GM23338 (cell line): ENCODE results near the gene CSPG5. TPM values are rescaled to one million over a fixed set of nuclear protein-coding genes. Genes with fewer than 3 reads are reported as not detected.

Experiments used
- ATAC-seq: fragments of 200-7000 bp; cut with Tn5 transposase; 3 replicates; pipeline ENCODE4 v1.9.1; 2020
- DNase-seq: peaks from one replicate; pipeline ENCODE4 v3.0.0-alpha.2; 2015; ENCODE audit warnings: low spot score
- H2AFZ ChIP-seq: fragments of 200-600 bp; sonication (generic); 2 replicates; pipeline ENCODE4 v1.8.0; 2016; ENCODE audit warnings: antibody characterized with exemption, mild to moderate bottlenecking, moderate library complexity
- H3F3A ChIP-seq: fragments of 200-600 bp; sonication (generic); replicated peaks from 2 replicates; pipeline ENCODE4 v1.8.0; 2017; ENCODE audit warnings: antibody characterized with exemption, mixed run types, low read depth
- H3K27ac ChIP-seq: fragments of 200-600 bp; sonication (generic); 2 replicates; pipeline ENCODE4 v1.6.1; 2016; ENCODE audit warnings: low read depth
- H3K27me3 ChIP-seq: fragments of 200-600 bp; sonication (generic); 2 replicates; pipeline ENCODE4 v1.8.0; 2016; ENCODE audit warnings: mild to moderate bottlenecking, mixed run types, moderate library complexity; ENCODE audit not compliant: insufficient read depth
- H3K36me3 ChIP-seq: fragments of 200-600 bp; sonication (generic); 2 replicates; pipeline ENCODE4 v1.8.0; 2016; ENCODE audit warnings: mild to moderate bottlenecking; ENCODE audit not compliant: insufficient read depth
- H3K4me1 ChIP-seq: fragments of 200-600 bp; sonication (generic); 2 replicates; pipeline ENCODE4 v1.8.0; 2016; ENCODE audit warnings: mild to moderate bottlenecking, moderate library complexity; ENCODE audit not compliant: insufficient read depth
- H3K4me2 ChIP-seq: fragments of 200-600 bp; sonication (generic); 2 replicates; pipeline ENCODE4 v1.7.1; 2017; ENCODE audit warnings: mixed run types
- H3K4me3 ChIP-seq: fragments of 200-600 bp; sonication (generic); 2 replicates; pipeline ENCODE4 v1.6.1; 2016; ENCODE audit warnings: mixed run types
- H3K79me2 ChIP-seq: fragments of 200-600 bp; sonication (generic); replicated peaks from 2 replicates; pipeline ENCODE4 v1.8.0; 2017; ENCODE audit warnings: mild to moderate bottlenecking; ENCODE audit not compliant: insufficient read depth
- H3K9me2 ChIP-seq: fragments of 200-600 bp; sonication (generic); 2 replicates; pipeline ENCODE4 v1.8.0; 2017; ENCODE audit not compliant: insufficient read depth
- H4K20me1 ChIP-seq: fragments of 200-600 bp; sonication (generic); replicated peaks from 2 replicates; pipeline ENCODE4 v1.8.0; 2017; ENCODE audit warnings: mild to moderate bottlenecking; ENCODE audit not compliant: insufficient read depth
- H3K27ac Mint-ChIP-seq: 2 replicates; pipeline ENCODE4 v1.8.0; 2020; ENCODE audit warnings: inconsistent platforms, mild to moderate bottlenecking, moderate library complexity, mixed read lengths
- H3K27me3 Mint-ChIP-seq: 3 replicates; pipeline ENCODE4 v1.8.0; 2022; ENCODE audit warnings: low read depth, mild to moderate bottlenecking, moderate library complexity, mixed read lengths, inconsistent platforms; ENCODE audit not compliant: insufficient read depth, poor library complexity
- H3K36me3 Mint-ChIP-seq: 3 replicates; pipeline ENCODE4 v1.8.0; 2021; ENCODE audit warnings: low read depth, mild to moderate bottlenecking, inconsistent platforms, moderate library complexity, mixed read lengths
- H3K4me1 Mint-ChIP-seq: 3 replicates; pipeline ENCODE4 v1.8.0; 2020; ENCODE audit warnings: mild to moderate bottlenecking, inconsistent platforms, mixed read lengths
- H3K4me3 Mint-ChIP-seq: 3 replicates; pipeline ENCODE4 v1.8.0; 2021; ENCODE audit warnings: moderate library complexity, mild to moderate bottlenecking, inconsistent platforms, mixed read lengths
- H3K9me3 Mint-ChIP-seq: 3 replicates; pipeline ENCODE4 v1.8.0; 2020; ENCODE audit warnings: moderate library complexity, mild to moderate bottlenecking, inconsistent platforms, mixed read lengths
- CREB1 ChIP-seq: fragments of 250-450 bp; sonication (Bioruptor Pico); IDR thresholded peaks from 2 replicates; pipeline ENCODE4 v1.5.0; 2020; ENCODE audit warnings: low read depth, mild to moderate bottlenecking, moderate library complexity
- EZH2 ChIP-seq: fragments of 200-600 bp; sonication (generic); IDR thresholded peaks from one replicate; pipeline ENCODE4 v1.8.0; 2017; ENCODE audit warnings: antibody characterized with exemption, mild to moderate bottlenecking, low read depth; ENCODE audit not compliant: unreplicated experiment
- EZH2phosphoT487 ChIP-seq: fragments of 200-600 bp; sonication (generic); IDR thresholded peaks from one replicate; pipeline ENCODE4 v1.8.1; 2018; ENCODE audit warnings: antibody characterized with exemption; ENCODE audit not compliant: unreplicated experiment
- JUNB ChIP-seq: IDR thresholded peaks from one replicate; pipeline ENCODE4 v1.6.1; 2016; ENCODE audit warnings: antibody characterized with exemption; ENCODE audit not compliant: unreplicated experiment
- NANOG ChIP-seq: IDR thresholded peaks from 2 replicates; pipeline ENCODE4 v1.6.1; 2016; ENCODE audit warnings: antibody characterized with exemption, borderline replicate concordance
- POLR2AphosphoS5 ChIP-seq: IDR thresholded peaks from 2 replicates; pipeline ENCODE4 v1.6.1; 2016; ENCODE audit warnings: antibody characterized with exemption, low read depth
- ZNF114 ChIP-seq: fragments of 250-450 bp; sonication (Bioruptor Pico); IDR thresholded peaks from 2 replicates; pipeline ENCODE4 v1.5.0; 2020; ENCODE audit warnings: mild to moderate bottlenecking, moderate library complexity
- ZNF331 ChIP-seq: fragments of 250-450 bp; sonication (Bioruptor Pico); IDR thresholded peaks from 2 replicates; pipeline ENCODE4 v1.5.0; 2020; ENCODE audit warnings: low read depth, mild to moderate bottlenecking, moderate library complexity
- polyA plus RNA-seq: library from polyadenylated mRNA; unstranded; fragments of >200 nt; fragmentation: Nextera tagmentation; extraction: Ambion mirVana; gene quantifications from 2 replicates; pipeline ENCODE4 v1.2.1, GENCODE V29; 2016
- total RNA-seq: library from RNA; depleted of rRNA; stranded (reverse); fragments of >200 nt; shearing (Covaris generic); gene quantifications from 2 replicates; pipeline ENCODE4 v1.2.3, GENCODE V29; 2014
- TF ChIP-seq, protein P1 (sequence below): IDR thresholded peaks from 2 replicates; pipeline ENCODE4 v1.6.1; 2016; ENCODE audit warnings: antibody characterized with exemption
- TF ChIP-seq, protein P2 (sequence below), 2 experiments: fragments of 200-600 bp in 1 of 2; sonication (generic) in 1 of 2; conservative IDR thresholded peaks; 2 replicates each; pipeline versions ENCODE4 v1.5.1 to v1.6.1; 2016 to 2017; ENCODE audit warnings: antibody characterized with exemption in 2 of 2, low read depth in 2 of 2, mild to moderate bottlenecking in 2 of 2, moderate library complexity in 1 of 2
- TF ChIP-seq, protein P3 (sequence below): fragments of 250-450 bp; sonication (Bioruptor Pico); IDR thresholded peaks from 2 replicates; pipeline ENCODE4 v1.5.0; 2020; ENCODE audit warnings: mild to moderate bottlenecking, moderate library complexity

Gene CSPG5
- total and polyA plus RNA-seq, 2 experiments from 2014 or later = 0.86 to 4.3 TPM

DNA sequence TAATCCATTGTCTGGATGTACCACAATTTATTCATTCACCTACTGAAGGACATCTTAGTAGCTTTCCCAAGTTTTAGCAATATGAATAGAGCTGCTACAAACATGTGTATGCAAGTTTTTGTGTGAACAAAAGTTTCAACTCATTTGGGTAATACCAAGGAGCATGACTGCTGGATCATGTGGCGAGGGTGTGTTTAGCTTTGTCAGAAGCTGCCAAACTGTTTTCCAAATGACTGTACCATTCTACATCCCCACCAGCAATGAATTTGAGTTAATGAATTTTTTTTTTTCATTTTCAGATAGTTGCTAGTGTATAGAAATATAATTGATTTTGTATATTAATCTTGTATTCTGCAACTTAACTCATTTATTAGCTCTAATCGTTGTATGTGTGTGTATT is 45.2 kb downstream of the CSPG5 start (continued):
- TF ChIP-seq EZH2 (no peak), POLR2AphosphoS5 (no peak), ZNF114 (no peak), NANOG (no peak)
- TF ChIP-seq, protein P1, sequence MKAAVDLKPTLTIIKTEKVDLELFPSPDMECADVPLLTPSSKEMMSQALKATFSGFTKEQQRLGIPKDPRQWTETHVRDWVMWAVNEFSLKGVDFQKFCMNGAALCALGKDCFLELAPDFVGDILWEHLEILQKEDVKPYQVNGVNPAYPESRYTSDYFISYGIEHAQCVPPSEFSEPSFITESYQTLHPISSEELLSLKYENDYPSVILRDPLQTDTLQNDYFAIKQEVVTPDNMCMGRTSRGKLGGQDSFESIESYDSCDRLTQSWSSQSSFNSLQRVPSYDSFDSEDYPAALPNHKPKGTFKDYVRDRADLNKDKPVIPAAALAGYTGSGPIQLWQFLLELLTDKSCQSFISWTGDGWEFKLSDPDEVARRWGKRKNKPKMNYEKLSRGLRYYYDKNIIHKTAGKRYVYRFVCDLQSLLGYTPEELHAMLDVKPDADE = no peak
- TF ChIP-seq, protein P2, sequence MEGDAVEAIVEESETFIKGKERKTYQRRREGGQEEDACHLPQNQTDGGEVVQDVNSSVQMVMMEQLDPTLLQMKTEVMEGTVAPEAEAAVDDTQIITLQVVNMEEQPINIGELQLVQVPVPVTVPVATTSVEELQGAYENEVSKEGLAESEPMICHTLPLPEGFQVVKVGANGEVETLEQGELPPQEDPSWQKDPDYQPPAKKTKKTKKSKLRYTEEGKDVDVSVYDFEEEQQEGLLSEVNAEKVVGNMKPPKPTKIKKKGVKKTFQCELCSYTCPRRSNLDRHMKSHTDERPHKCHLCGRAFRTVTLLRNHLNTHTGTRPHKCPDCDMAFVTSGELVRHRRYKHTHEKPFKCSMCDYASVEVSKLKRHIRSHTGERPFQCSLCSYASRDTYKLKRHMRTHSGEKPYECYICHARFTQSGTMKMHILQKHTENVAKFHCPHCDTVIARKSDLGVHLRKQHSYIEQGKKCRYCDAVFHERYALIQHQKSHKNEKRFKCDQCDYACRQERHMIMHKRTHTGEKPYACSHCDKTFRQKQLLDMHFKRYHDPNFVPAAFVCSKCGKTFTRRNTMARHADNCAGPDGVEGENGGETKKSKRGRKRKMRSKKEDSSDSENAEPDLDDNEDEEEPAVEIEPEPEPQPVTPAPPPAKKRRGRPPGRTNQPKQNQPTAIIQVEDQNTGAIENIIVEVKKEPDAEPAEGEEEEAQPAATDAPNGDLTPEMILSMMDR (conservative IDR thresholded peaks at IDR 0.05; ENCODE audit: low read depth in 2 of 2) = no peak

DNA sequence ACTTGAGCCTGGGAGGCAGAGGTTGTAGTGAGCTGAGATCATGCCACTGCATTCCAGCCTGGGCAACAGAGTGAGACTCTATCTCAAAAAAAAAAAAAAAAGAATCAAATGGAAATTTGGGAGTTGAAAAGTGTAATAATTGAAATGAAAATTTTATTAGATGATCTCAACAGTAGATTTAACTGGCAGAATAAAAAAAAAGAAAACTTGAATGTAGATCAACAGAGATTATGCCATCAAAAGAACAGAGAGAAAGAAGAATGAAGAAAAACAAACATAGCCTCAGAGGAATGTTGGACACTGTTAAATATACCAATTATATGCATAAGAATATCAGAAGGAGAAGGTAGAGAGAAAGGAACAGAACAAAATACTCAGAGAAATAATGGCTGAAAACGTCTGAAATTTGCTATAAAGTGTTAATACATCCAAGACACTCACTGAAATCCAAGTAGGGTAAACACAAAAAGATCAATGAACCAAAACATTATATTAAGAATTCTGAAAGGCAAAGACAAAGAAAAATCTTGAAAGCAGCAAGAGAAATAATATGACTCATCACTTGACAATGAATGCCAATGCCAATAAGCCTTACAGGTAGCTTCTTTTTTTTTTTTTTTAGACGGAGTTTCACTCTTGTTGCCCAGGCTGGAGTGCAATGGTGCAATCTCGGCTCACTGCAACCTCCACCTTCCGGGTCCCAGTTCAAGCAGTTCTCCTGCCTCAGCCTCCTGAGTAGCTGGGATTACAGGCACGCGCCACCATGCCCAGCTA is 50.5 kb downstream of the CSPG5 start:
- H3K4me1 Mint-ChIP-seq = no peaks in the 10 kb centered on the region
- H3K4me1 ChIP-seq = no peaks in the 10 kb centered on the region
- H3K79me2 ChIP-seq = no peaks in the 10 kb centered on the region
- no peaks in the 10 kb centered on the region for H3K9me2 ChIP-seq
- H3K27ac Mint-ChIP-seq = no peak overlapping the region
- H3K27ac ChIP-seq = no peak overlapping the region
- peaks cover 9% of the 10 kb centered on the region for H3K27me3 Mint-ChIP-seq
- no peaks in the 10 kb centered on the region for H3K36me3 Mint-ChIP-seq
- H3K27me3 ChIP-seq = peaks cover 5% of the 10 kb centered on the region; the same call in 1 of the 2 replicates
- no peak overlapping the region for H3K4me3 ChIP-seq
- H4K20me1 ChIP-seq = no peaks in the 10 kb centered on the region
- no peak overlapping the region for H3K4me3 Mint-ChIP-seq
- no peak for ATAC-seq
- H3K9me3 Mint-ChIP-seq = no peaks in the 10 kb centered on the region
- H3F3A ChIP-seq = no peaks in the 10 kb centered on the region
- no peaks in the 10 kb centered on the region for H3K36me3 ChIP-seq
- no peak overlapping the region for H2AFZ ChIP-seq
- no peak overlapping the region for H3K4me2 ChIP-seq
- DNase-seq = no peak
- TF ChIP-seq JUNB (no peak), POLR2AphosphoS5 (no peak), ZNF331 (CRISPR knock-in tag) (no peak), EZH2phosphoT487 (no peak), CREB1 (CRISPR knock-in tag) (no peak), NANOG (no peak), ZNF114 (no peak)
- TF ChIP-seq, protein P3, sequence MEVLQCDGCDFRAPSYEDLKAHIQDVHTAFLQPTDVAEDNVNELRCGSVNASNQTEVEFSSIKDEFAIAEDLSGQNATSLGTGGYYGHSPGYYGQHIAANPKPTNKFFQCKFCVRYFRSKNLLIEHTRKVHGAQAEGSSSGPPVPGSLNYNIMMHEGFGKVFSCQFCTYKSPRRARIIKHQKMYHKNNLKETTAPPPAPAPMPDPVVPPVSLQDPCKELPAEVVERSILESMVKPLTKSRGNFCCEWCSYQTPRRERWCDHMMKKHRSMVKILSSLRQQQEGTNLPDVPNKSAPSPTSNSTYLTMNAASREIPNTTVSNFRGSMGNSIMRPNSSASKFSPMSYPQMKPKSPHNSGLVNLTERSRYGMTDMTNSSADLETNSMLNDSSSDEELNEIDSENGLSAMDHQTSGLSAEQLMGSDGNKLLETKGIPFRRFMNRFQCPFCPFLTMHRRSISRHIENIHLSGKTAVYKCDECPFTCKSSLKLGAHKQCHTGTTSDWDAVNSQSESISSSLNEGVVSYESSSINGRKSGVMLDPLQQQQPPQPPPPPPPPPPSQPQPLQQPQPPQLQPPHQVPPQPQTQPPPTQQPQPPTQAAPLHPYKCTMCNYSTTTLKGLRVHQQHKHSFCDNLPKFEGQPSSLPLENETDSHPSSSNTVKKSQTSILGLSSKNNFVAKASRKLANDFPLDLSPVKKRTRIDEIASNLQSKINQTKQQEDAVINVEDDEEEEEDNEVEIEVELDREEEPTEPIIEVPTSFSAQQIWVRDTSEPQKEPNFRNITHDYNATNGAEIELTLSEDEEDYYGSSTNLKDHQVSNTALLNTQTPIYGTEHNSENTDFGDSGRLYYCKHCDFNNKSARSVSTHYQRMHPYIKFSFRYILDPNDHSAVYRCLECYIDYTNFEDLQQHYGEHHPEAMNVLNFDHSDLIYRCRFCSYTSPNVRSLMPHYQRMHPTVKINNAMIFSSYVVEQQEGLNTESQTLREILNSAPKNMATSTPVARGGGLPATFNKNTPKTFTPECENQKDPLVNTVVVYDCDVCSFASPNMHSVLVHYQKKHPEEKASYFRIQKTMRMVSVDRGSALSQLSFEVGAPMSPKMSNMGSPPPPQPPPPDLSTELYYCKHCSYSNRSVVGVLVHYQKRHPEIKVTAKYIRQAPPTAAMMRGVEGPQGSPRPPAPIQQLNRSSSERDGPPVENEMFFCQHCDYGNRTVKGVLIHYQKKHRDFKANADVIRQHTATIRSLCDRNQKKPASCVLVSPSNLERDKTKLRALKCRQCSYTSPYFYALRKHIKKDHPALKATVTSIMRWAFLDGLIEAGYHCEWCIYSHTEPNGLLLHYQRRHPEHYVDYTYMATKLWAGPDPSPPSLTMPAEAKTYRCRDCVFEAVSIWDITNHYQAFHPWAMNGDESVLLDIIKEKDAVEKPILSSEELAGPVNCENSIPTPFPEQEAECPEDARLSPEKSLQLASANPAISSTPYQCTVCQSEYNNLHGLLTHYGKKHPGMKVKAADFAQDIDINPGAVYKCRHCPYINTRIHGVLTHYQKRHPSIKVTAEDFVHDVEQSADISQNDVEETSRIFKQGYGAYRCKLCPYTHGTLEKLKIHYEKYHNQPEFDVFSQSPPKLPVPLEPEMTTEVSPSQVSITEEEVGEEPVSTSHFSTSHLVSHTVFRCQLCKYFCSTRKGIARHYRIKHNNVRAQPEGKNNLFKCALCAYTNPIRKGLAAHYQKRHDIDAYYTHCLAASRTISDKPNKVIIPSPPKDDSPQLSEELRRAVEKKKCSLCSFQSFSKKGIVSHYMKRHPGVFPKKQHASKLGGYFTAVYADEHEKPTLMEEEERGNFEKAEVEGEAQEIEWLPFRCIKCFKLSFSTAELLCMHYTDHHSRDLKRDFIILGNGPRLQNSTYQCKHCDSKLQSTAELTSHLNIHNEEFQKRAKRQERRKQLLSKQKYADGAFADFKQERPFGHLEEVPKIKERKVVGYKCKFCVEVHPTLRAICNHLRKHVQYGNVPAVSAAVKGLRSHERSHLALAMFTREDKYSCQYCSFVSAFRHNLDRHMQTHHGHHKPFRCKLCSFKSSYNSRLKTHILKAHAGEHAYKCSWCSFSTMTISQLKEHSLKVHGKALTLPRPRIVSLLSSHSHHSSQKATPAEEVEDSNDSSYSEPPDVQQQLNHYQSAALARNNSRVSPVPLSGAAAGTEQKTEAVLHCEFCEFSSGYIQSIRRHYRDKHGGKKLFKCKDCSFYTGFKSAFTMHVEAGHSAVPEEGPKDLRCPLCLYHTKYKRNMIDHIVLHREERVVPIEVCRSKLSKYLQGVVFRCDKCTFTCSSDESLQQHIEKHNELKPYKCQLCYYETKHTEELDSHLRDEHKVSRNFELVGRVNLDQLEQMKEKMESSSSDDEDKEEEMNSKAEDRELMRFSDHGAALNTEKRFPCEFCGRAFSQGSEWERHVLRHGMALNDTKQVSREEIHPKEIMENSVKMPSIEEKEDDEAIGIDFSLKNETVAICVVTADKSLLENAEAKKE (CRISPR knock-in tag) = no peak
- TF ChIP-seq, protein P2 (conservative IDR thresholded peaks at IDR 0.05; ENCODE audit: low read depth in 2 of 2) = no peak
- TF ChIP-seq, protein P1 = no peak
